Tibial nerve (tissue), 4 donors: Measurements from ENCODE around the gene ISM1.

Experiments
- EP300 ChIP-seq, 2 donors: sonication (generic); formaldehyde crosslinking; IDR thresholded peaks; one replicate each; pipeline ENCODE4 v1.6.1; 2017; ENCODE audit warnings: antibody characterized with exemption in 2 of 2, mild to moderate bottlenecking in 1 of 2
- POLR2A ChIP-seq, 2 donors: fragments of 450-650 bp; IDR thresholded peaks; one replicate each; pipeline ENCODE4 v1.6.1; 2017; ENCODE audit warnings: antibody characterized with exemption in 2 of 2, mild to moderate bottlenecking in 2 of 2, moderate library complexity in 2 of 2
- TF ChIP-seq, protein P1 (sequence below), 5 experiments: fragments of 200-600 bp in 3 of 5; fragments of 450-650 bp in 2 of 5; sonication (generic) in 3 of 5; IDR thresholded peaks; one replicate each; pipeline ENCODE4 v1.5.1; 2016 to 2019; ENCODE audit warnings: antibody characterized with exemption in 5 of 5, mild to moderate bottlenecking in 3 of 5, moderate library complexity in 2 of 5

DNA sequence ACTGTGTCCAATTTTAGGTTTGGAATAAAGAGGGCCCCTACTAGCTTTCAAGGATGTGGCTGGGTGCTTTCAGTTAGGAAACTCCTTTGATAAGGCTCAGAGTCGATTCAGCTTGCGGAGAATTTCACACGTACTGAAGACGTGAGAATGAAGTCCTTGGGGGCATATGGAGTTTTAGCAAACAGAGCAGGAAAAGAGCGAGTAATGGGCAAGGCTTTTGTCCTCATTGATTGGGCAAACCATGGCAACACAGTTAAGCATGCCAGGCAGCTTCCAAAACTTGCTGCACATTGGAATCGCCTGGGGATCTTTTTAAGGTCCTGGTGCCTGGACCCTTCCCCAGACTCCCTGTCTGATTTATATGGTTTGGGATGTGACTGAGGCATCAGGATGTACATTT lies 29.2 kb downstream of the ISM1 start:
- TF ChIP-seq, protein P1, sequence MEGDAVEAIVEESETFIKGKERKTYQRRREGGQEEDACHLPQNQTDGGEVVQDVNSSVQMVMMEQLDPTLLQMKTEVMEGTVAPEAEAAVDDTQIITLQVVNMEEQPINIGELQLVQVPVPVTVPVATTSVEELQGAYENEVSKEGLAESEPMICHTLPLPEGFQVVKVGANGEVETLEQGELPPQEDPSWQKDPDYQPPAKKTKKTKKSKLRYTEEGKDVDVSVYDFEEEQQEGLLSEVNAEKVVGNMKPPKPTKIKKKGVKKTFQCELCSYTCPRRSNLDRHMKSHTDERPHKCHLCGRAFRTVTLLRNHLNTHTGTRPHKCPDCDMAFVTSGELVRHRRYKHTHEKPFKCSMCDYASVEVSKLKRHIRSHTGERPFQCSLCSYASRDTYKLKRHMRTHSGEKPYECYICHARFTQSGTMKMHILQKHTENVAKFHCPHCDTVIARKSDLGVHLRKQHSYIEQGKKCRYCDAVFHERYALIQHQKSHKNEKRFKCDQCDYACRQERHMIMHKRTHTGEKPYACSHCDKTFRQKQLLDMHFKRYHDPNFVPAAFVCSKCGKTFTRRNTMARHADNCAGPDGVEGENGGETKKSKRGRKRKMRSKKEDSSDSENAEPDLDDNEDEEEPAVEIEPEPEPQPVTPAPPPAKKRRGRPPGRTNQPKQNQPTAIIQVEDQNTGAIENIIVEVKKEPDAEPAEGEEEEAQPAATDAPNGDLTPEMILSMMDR (IDR thresholded peaks at IDR 0.05), result no peak
- no peak for TF ChIP-seq POLR2A (IDR thresholded peaks at IDR 0.05)
- TF ChIP-seq EP300 (IDR thresholded peaks at IDR 0.05), result no peak
